EL (cell line): Measurements from ENCODE around the gene LCTL.

Experiments
- DNase-seq: peaks from one replicate; pipeline ENCODE4 v3.0.0-alpha.2; 2016

LCTL gene

GRCh38 chr15:66498501-66499386 lies 67.1 kb downstream of the LCTL start:
- peak; percentile 32 for DNase-seq
